HepG2 (cell line): ENCODE measurements around the gene ATAD3A. TPM values are rescaled to one million over a fixed set of nuclear protein-coding genes. Genes with fewer than 3 reads are reported as not detected.

Experiments
- ATAC-seq: fragments of 200-7000 bp; cut with Tn5 transposase; 3 replicates; pipeline ENCODE4 v1.9.1; 2020; ENCODE audit warnings: mild to moderate bottlenecking, moderate library complexity
- BruUV-seq: library from RNA; stranded (reverse); fragments of 400-500 nt; replicated peaks from 2 replicates; lab custom pipeline; 2021; lab: Mats Ljungman, UMichigan
- CTCF ChIA-PET: fragments of 300-600 bp; formaldehyde crosslinking; extraction: SDS; loops from one replicate; lab custom pipeline; 2021; ENCODE audit warnings: low total read pairs, inconsistent platforms, low intra/inter-chr PET ratio; lab: Yijun Ruan, JAX
- POLR2A ChIA-PET: fragments of 350-600 bp; sonication (Branson Sonifier 250); formaldehyde crosslinking; loops from one replicate; lab custom pipeline; 2020; ENCODE audit warnings: antibody characterized with exemption, inconsistent platforms; lab: Yijun Ruan, JAX
- DNase-seq: peaks from one replicate; pipeline ENCODE4 v3.0.0-alpha.2; 2015; ENCODE audit warnings: low spot score
- FAIRE-seq: peaks from 3 replicates; lab custom pipeline; 2011; peaks lifted over from hg19 to GRCh38; lab: Jason Lieb, UNC
- H2AFZ ChIP-seq: one replicate; pipeline ENCODE4 v1.6.1; 2011; ENCODE audit warnings: low read length, inconsistent platforms
- H3K27ac ChIP-seq: fragments of 300-600 bp; 3 replicates; pipeline ENCODE4 v1.8.0; 2011; ENCODE audit warnings: mixed run types, mild to moderate bottlenecking, mixed read lengths, low read length, inconsistent platforms; ENCODE audit not compliant: insufficient read depth; ENCODE audit errors: extremely low read length
- H3K27me3 ChIP-seq, 2 experiments: fragments of 200-600 bp in 1 of 2; 2 replicates in 1 of 2; 3 replicates in 1 of 2; pipeline versions ENCODE4 v1.6.0 to v1.8.0; 2011; ENCODE audit warnings: low read length in 2 of 2, mild to moderate bottlenecking in 2 of 2, moderate library complexity in 2 of 2, inconsistent platforms in 1 of 2; ENCODE audit not compliant: insufficient read depth in 2 of 2, control insufficient read depth in 1 of 2
- H3K36me3 ChIP-seq, 2 experiments: fragments of 200-600 bp in 1 of 2; replicated peaks in 1 of 2; 2 replicates in 1 of 2; 3 replicates in 1 of 2; pipeline versions ENCODE4 v1.5.1 to v1.8.0; 2011; ENCODE audit warnings: low read length in 2 of 2, inconsistent platforms in 1 of 2; ENCODE audit not compliant: insufficient read depth in 2 of 2, control insufficient read depth in 1 of 2
- H3K4me1 ChIP-seq: 2 replicates; pipeline ENCODE4 v1.5.1; 2012; ENCODE audit warnings: low read length, inconsistent platforms; ENCODE audit not compliant: insufficient read depth
- H3K4me2 ChIP-seq: 2 replicates; pipeline ENCODE4 v1.6.0; 2011; ENCODE audit warnings: low read depth, low read length, inconsistent platforms
- H3K4me3 ChIP-seq, 3 experiments: fragments of 200-600 bp in 1 of 3; sonication (generic), shearing (Covaris generic) in 1 of 3; replicated peaks in 1 of 3; 2 replicates each; pipeline ENCODE4 v1.5.1; 2011 to 2016; ENCODE audit warnings: low read length in 3 of 3, inconsistent platforms in 2 of 3, low read depth in 2 of 3, mild to moderate bottlenecking in 2 of 3, control low read depth in 1 of 3, mixed read lengths in 1 of 3; ENCODE audit not compliant: insufficient read depth in 1 of 3
- H3K79me2 ChIP-seq: one replicate; pipeline ENCODE4 v1.6.1; 2011; ENCODE audit warnings: low read length, inconsistent platforms; ENCODE audit not compliant: insufficient read depth
- H3K9ac ChIP-seq: 2 replicates; pipeline ENCODE4 v1.6.0; 2011; ENCODE audit warnings: mild to moderate bottlenecking, low read depth, low read length, inconsistent platforms; ENCODE audit not compliant: insufficient read depth
- H3K9me3 ChIP-seq: 2 replicates; pipeline ENCODE4 v1.5.1; 2012; ENCODE audit warnings: mild to moderate bottlenecking, low read length
- H4K20me1 ChIP-seq: 2 replicates; pipeline ENCODE4 v1.6.0; 2011; ENCODE audit warnings: inconsistent platforms, mild to moderate bottlenecking, low read length, moderate library complexity; ENCODE audit not compliant: insufficient read depth
- AGO2 ChIP-seq: fragments of 200-400 bp; formaldehyde crosslinking; optimal IDR thresholded peaks from 2 replicates; pipeline ENCODE3; 2017; ENCODE audit warnings: mild to moderate bottlenecking, low read depth, low read length, moderate library complexity
- GABPA ChIP-seq, 2 experiments: IDR thresholded peaks; 2 replicates each; pipeline ENCODE4 v1.6.1; 2011 to 2016; ENCODE audit warnings: low read depth in 2 of 2, low read length in 1 of 2, missing biosample characterization in 1 of 2, missing genetic modification characterization in 1 of 2
- MNT ChIP-seq: fragments of 450-650 bp; IDR thresholded peaks from 2 replicates; pipeline ENCODE4 v1.6.1; 2016
- RBFOX2 ChIP-seq: fragments of 200-400 bp; formaldehyde crosslinking; IDR thresholded peaks from 2 replicates; pipeline ENCODE4 v1.6.1; 2017; ENCODE audit warnings: low read depth, mild to moderate bottlenecking, low read length
- SOX5 ChIP-seq: IDR thresholded peaks from 2 replicates; pipeline ENCODE4 v1.6.1; 2016; ENCODE audit warnings: borderline replicate concordance
- WGBS: methylation state at CpG from one replicate; pipeline ENCODE4 v1.1.6; 2017; ENCODE audit warnings: low lambda C conversion rate; 5-methylcytosine and 5-hydroxymethylcytosine counted together
- in situ Hi-C: cut with HindIII; loops from 2 replicates; pipeline ENCODE4 v1.10.0; 2017; ENCODE audit warnings: low pct_unique_long_range_greater_than_20kb; ENCODE audit not compliant: extremely low pct_ligation_motif_present
- intact Hi-C: fragments of 100-400 bp; cut with micrococcal nuclease; formaldehyde crosslinking; loops from one replicate; pipeline ENCODE4 v1.10.0; 2022; ENCODE audit not compliant: unreplicated experiment
- polyA plus RNA-seq, 8 experiments: library from polyadenylated mRNA; depleted of rRNA in 3 of 8; stranded (reverse) in 7 of 8; unstranded in 1 of 8; fragments of >200 nt; fragmentation: Illumina TruSeq in 4 of 8; extraction: Trizol in 4 of 8; gene quantifications; 2 replicates each; pipeline versions ENCODE4 v1.2.1 to v1.2.3, GENCODE V29; 2011 to 2016; ENCODE audit warnings: low read depth in 4 of 8, missing spikeins in 1 of 8, mixed read lengths in 1 of 8; ENCODE audit not compliant: insufficient read depth in 1 of 8
- total RNA-seq, 5 experiments: library from RNA; depleted of rRNA; stranded (reverse); fragments of >200 nt; fragmentation: Illumina TruSeq; extraction: Trizol; gene quantifications; 2 replicates each; pipeline ENCODE4 v1.2.3, GENCODE V29; 2016; ENCODE audit warnings: low read depth in 1 of 5
- TF ChIP-seq, protein P1 (sequence below): sonication (generic); formaldehyde crosslinking; IDR thresholded peaks from 2 replicates; pipeline ENCODE4 v1.4.0; 2020; ENCODE audit warnings: missing genetic modification reagents, borderline replicate concordance
- TF ChIP-seq, protein P2 (sequence below), 2 experiments: sonication (generic) in 1 of 2; formaldehyde crosslinking in 1 of 2; IDR thresholded peaks; 2 replicates each; pipeline versions ENCODE4 v1.5.1 to v1.6.1; 2011 to 2020; ENCODE audit warnings: borderline replicate concordance in 1 of 2, low read depth in 1 of 2, low read length in 1 of 2, mild to moderate bottlenecking in 1 of 2, missing genetic modification reagents in 1 of 2, moderate library complexity in 1 of 2
- TF ChIP-seq, protein P3 (sequence below): sonication (generic); formaldehyde crosslinking; IDR thresholded peaks from 2 replicates; pipeline ENCODE4 v1.4.0; 2020; ENCODE audit warnings: missing genetic modification reagents, borderline replicate concordance

The ATAD3A gene
- total and polyA plus RNA-seq, 2 of the 13 experiments (the other 11 are each of a cell fraction or from before 2014, with no cell fraction given): 10.6 to 49.0 TPM

DNA sequence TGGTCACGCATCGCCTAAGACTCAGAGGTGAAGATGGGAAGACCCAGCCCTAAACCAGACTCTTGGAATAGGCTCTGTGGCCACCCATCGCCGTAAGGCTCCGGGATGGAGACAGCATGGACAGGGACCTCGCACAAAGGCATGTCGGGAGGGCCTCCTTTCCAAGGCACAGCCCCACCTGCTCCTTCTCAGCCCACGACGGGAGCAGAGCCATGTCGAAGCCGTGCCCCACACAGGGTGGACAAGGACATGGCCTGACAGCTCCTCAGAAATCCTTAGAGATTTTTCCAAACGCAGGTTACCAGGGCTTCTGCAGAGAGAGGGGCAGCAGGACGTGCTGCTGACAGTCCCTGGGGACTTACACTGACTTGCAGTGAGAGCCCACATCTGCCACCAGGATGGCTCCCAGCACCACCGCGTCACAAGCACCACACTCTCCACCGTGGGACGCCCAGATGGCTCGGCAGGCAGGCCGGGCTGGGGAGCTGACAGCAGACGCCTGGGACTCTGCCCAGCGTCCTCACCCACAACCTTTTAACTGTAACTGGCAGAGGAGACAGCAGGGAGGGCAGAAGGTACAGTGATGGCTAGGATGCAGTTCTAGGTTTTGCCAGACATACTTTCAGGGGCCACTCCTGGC lies 50.7 kb downstream of the ATAD3A start:
- peaks cover 24 to 54% of the 10 kb centered on the region in 2 experiments for H3K36me3 ChIP-seq
- H3K79me2 ChIP-seq: peaks cover 31% of the 10 kb centered on the region
- CTCF ChIA-PET: no interaction called here
- ATAC-seq (no peak), FAIRE-seq (no peak), DNase-seq (no peak)
- H3K9me3 ChIP-seq: no peaks in the 10 kb centered on the region
- in situ Hi-C loops (no loop called here), intact Hi-C loops (no loop called here)
- H3K4me3 ChIP-seq: no peak overlapping the region
- POLR2A ChIA-PET: no interaction called here
- H3K27me3 ChIP-seq: no peaks in the 10 kb centered on the region
- no peak overlapping the region for H3K4me2 ChIP-seq
- no TSS peak for BruUV-seq
- H4K20me1 ChIP-seq: peaks cover 17% of the 10 kb centered on the region
- H3K27ac ChIP-seq: no peak overlapping the region
- no CpG with 5 or more reads among the region's 21 CpGs for WGBS
- no peak overlapping the region for H3K9ac ChIP-seq
- H2AFZ ChIP-seq: no peak overlapping the region
- no peaks in the 10 kb centered on the region for H3K4me1 ChIP-seq
- TF ChIP-seq, protein P1, sequence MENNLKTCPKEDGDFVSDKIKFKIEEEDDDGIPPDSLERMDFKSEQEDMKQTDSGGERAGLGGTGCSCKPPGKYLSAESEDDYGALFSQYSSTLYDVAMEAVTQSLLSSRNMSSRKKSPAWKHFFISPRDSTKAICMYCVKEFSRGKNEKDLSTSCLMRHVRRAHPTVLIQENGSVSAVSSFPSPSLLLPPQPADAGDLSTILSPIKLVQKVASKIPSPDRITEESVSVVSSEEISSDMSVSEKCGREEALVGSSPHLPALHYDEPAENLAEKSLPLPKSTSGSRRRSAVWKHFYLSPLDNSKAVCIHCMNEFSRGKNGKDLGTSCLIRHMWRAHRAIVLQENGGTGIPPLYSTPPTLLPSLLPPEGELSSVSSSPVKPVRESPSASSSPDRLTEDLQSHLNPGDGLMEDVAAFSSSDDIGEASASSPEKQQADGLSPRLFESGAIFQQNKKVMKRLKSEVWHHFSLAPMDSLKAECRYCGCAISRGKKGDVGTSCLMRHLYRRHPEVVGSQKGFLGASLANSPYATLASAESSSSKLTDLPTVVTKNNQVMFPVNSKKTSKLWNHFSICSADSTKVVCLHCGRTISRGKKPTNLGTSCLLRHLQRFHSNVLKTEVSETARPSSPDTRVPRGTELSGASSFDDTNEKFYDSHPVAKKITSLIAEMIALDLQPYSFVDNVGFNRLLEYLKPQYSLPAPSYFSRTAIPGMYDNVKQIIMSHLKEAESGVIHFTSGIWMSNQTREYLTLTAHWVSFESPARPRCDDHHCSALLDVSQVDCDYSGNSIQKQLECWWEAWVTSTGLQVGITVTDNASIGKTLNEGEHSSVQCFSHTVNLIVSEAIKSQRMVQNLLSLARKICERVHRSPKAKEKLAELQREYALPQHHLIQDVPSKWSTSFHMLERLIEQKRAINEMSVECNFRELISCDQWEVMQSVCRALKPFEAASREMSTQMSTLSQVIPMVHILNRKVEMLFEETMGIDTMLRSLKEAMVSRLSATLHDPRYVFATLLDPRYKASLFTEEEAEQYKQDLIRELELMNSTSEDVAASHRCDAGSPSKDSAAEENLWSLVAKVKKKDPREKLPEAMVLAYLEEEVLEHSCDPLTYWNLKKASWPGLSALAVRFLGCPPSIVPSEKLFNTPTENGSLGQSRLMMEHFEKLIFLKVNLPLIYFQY: no peak
- TF ChIP-seq, protein P2, sequence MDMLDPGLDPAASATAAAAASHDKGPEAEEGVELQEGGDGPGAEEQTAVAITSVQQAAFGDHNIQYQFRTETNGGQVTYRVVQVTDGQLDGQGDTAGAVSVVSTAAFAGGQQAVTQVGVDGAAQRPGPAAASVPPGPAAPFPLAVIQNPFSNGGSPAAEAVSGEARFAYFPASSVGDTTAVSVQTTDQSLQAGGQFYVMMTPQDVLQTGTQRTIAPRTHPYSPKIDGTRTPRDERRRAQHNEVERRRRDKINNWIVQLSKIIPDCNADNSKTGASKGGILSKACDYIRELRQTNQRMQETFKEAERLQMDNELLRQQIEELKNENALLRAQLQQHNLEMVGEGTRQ (IDR thresholded peaks at IDR 0.05; ENCODE audit: low read depth, low read length): no peak
- TF ChIP-seq, protein P2 (CRISPR knock-in tag; IDR thresholded peaks at IDR 0.05; ENCODE audit: borderline replicate concordance): no peak
- TF ChIP-seq SOX5 (no peak), GABPA (IDR thresholded peaks at IDR 0.05; ENCODE audit: low read depth, low read length) (no peak), GABPA (CRISPR knock-in tag; IDR thresholded peaks at IDR 0.05; ENCODE audit: low read depth) (no peak), MNT (no peak), RBFOX2 (0 out of 2 replicates have a peak, but pooled peaks have one; percentile 16), AGO2 (peak; percentile 56)
- TF ChIP-seq, protein P3, sequence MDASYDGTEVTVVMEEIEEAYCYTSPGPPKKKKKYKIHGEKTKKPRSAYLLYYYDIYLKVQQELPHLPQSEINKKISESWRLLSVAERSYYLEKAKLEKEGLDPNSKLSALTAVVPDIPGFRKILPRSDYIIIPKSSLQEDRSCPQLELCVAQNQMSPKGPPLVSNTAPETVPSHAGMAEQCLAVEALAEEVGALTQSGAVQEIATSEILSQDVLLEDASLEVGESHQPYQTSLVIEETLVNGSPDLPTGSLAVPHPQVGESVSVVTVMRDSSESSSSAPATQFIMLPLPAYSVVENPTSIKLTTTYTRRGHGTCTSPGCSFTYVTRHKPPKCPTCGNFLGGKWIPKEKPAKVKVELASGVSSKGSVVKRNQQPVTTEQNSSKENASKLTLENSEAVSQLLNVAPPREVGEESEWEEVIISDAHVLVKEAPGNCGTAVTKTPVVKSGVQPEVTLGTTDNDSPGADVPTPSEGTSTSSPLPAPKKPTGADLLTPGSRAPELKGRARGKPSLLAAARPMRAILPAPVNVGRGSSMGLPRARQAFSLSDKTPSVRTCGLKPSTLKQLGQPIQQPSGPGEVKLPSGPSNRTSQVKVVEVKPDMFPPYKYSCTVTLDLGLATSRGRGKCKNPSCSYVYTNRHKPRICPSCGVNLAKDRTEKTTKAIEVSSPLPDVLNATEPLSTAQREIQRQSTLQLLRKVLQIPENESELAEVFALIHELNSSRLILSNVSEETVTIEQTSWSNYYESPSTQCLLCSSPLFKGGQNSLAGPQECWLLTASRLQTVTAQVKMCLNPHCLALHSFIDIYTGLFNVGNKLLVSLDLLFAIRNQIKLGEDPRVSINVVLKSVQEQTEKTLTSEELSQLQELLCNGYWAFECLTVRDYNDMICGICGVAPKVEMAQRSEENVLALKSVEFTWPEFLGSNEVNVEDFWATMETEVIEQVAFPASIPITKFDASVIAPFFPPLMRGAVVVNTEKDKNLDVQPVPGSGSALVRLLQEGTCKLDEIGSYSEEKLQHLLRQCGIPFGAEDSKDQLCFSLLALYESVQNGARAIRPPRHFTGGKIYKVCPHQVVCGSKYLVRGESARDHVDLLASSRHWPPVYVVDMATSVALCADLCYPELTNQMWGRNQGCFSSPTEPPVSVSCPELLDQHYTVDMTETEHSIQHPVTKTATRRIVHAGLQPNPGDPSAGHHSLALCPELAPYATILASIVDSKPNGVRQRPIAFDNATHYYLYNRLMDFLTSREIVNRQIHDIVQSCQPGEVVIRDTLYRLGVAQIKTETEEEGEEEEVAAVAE: no peak
